Measurements from ENCODE around the gene C1QB. TPM values are rescaled to one million over a fixed set of nuclear protein-coding genes. Genes with fewer than 3 reads are reported as not detected.

Gene C1QB
- total RNA-seq, 2 donors from 2014 or later = not detected

GRCh38 chr1:22619252-22619651, 33.8 kb upstream of the C1QB start:
- WGBS, 2 experiments (ENCODE audit: insufficient coverage in 1 of 2, insufficient read length in 1 of 2) = 91 to 96% methylated on average over 5 to 7 of the region's 7 CpGs
- H3K9me3 ChIP-seq (ENCODE audit: control insufficient read depth, low read length) = no peaks in the 10 kb centered on the region
- no peak overlapping the region for H3K9ac ChIP-seq (ENCODE audit: extremely low read depth, low read length, poor library complexity, severe bottlenecking)
- TF ChIP-seq CTCF (conservative IDR thresholded peaks at IDR 0.05) = no peak
- Mint-ChIP-seq H3K4me1 (no peaks in the 10 kb centered on the region), H3K27ac (no peak overlapping the region), H3K4me3 (no peak overlapping the region), H3K27me3 (ENCODE audit: insufficient read depth) (peaks cover 3% of the 10 kb centered on the region), H3K9me3 (no peaks in the 10 kb centered on the region), H3K36me3 (ENCODE audit: low read depth) (no peaks in the 10 kb centered on the region)
- no peaks in the 10 kb centered on the region for H3K27me3 ChIP-seq (ENCODE audit: control insufficient read depth, insufficient read depth, low read length, poor library complexity, severe bottlenecking)
- H3K27ac ChIP-seq (ENCODE audit: low read depth, low read length) = no peak overlapping the region
- no peak overlapping the region for H3K4me3 ChIP-seq (ENCODE audit: low read length)
- H3K4me1 ChIP-seq (ENCODE audit: control insufficient read depth, insufficient read depth, low read length) = no peaks in the 10 kb centered on the region
- H3K36me3 ChIP-seq (ENCODE audit: control insufficient read depth, insufficient read depth, low read length) = no peaks in the 10 kb centered on the region
- no peak for DNase-seq

- Histone ChIP-seq H3K4me1 (ENCODE audit: control insufficient read depth, insufficient read depth, low read length) (no peaks in the 10 kb centered on the region), H3K4me3 (ENCODE audit: low read length) (no peak overlapping the region), H3K36me3 (ENCODE audit: control insufficient read depth, insufficient read depth, low read length) (no peaks in the 10 kb centered on the region), H3K9ac (ENCODE audit: extremely low read depth, low read length, poor library complexity, severe bottlenecking) (no peak overlapping the region), H3K27ac (ENCODE audit: low read depth, low read length) (no peak overlapping the region), H3K9me3 (ENCODE audit: control insufficient read depth, low read length) (no peaks in the 10 kb centered on the region), H3K27me3 (ENCODE audit: control insufficient read depth, insufficient read depth, low read length, poor library complexity, severe bottlenecking) (no peaks in the 10 kb centered on the region)
- Mint-ChIP-seq H3K27ac (no peak overlapping the region), H3K36me3 (ENCODE audit: low read depth) (no peaks in the 10 kb centered on the region), H3K4me3 (no peak overlapping the region), H3K27me3 (ENCODE audit: insufficient read depth) (peaks cover 3% of the 10 kb centered on the region), H3K4me1 (no peaks in the 10 kb centered on the region), H3K9me3 (no peaks in the 10 kb centered on the region)
- no peak for TF ChIP-seq CTCF (conservative IDR thresholded peaks at IDR 0.05)
- no peak for DNase-seq
- 81 to 85% methylated on average over 5 to 12 of the region's 12 CpGs for WGBS, 2 experiments (ENCODE audit: insufficient coverage in 1 of 2, insufficient read length in 1 of 2)
These were observed 33.2 kb upstream of the C1QB start for GRCh38 chr1:22619798-22620197.

- no peaks in the 10 kb centered on the region for H3K27me3 ChIP-seq (ENCODE audit: control insufficient read depth, insufficient read depth, low read length, poor library complexity, severe bottlenecking)
- no peaks in the 10 kb centered on the region for H3K36me3 ChIP-seq (ENCODE audit: control insufficient read depth, insufficient read depth, low read length)
- Mint-ChIP-seq H3K27me3 (ENCODE audit: insufficient read depth) (peaks cover 3% of the 10 kb centered on the region), H3K4me3 (no peak overlapping the region), H3K27ac (no peak overlapping the region), H3K9me3 (no peaks in the 10 kb centered on the region), H3K36me3 (ENCODE audit: low read depth) (no peaks in the 10 kb centered on the region), H3K4me1 (peaks cover 11% of the 10 kb centered on the region)
- no peaks in the 10 kb centered on the region for H3K9me3 ChIP-seq (ENCODE audit: control insufficient read depth, low read length)
- 73% methylated on average over 4 of the region's 4 CpGs; no CpG with 5 or more reads in 1 of the 2 experiments for WGBS, 2 experiments (ENCODE audit: insufficient coverage in 1 of 2, insufficient read length in 1 of 2)
- peaks cover 4% of the 10 kb centered on the region for H3K4me1 ChIP-seq (ENCODE audit: control insufficient read depth, insufficient read depth, low read length)
- H3K9ac ChIP-seq (ENCODE audit: extremely low read depth, low read length, poor library complexity, severe bottlenecking) = no peak overlapping the region
- H3K27ac ChIP-seq (ENCODE audit: low read depth, low read length) = no peak overlapping the region
- no peak overlapping the region for H3K4me3 ChIP-seq (ENCODE audit: low read length)
- DNase-seq = no peak
- no peak for TF ChIP-seq CTCF (conservative IDR thresholded peaks at IDR 0.05)
These were observed 31.3 kb upstream of the C1QB start for GRCh38 chr1:22621761-22622160.
